Measurements from ENCODE around the gene SLC43A1.

SLC43A1 gene

GRCh38 chr11:57463671-57464538, 51.6 kb downstream of the SLC43A1 start:
- Histone ChIP-seq H3K27ac (replicated peaks; ENCODE audit: low read length) (no peak overlapping the region), H3K4me3 (ENCODE audit: low read length in 2 of 2) (peak overlapping the region in 1 of 2 donors; percentile 24), H3K27me3 (ENCODE audit: control insufficient read depth in 3 of 3, insufficient read depth in 3 of 3, low read depth in 1 of 3, low read length in 3 of 3) (peaks cover 10 to 28% (median 12%) of the 10 kb centered on the region in 3 experiments)

GRCh38 chr11:57462597-57462996, 52.9 kb downstream of the SLC43A1 start:
- no peak overlapping the region for H3K9ac ChIP-seq (ENCODE audit: low read depth, low read length, poor library complexity)
- H2BK120ac ChIP-seq (ENCODE audit: low read depth, low read length), result no peak overlapping the region
- H2AK5ac ChIP-seq (ENCODE audit: low read depth, low read length), result no peak overlapping the region
- DNase-seq (ENCODE audit: low spot score), result no peak
- H3K4me1 ChIP-seq (ENCODE audit: control insufficient read depth in 2 of 2, insufficient read depth in 1 of 2, low read depth in 1 of 2, low read length in 2 of 2), result peaks cover 24 to 34% of the 10 kb centered on the region in 2 donors
- H3K14ac ChIP-seq (ENCODE audit: low read length), result no peak overlapping the region
- H3K4me2 ChIP-seq (ENCODE audit: insufficient read depth, low read length, poor library complexity, severe bottlenecking), result no peak overlapping the region
- no peaks in the 10 kb centered on the region for H3K9me3 ChIP-seq (replicated peaks in 1 of 2; ENCODE audit: control insufficient read depth in 2 of 2, insufficient read depth in 1 of 2, low read depth in 1 of 2, low read length in 2 of 2)
- no peak overlapping the region for H4K8ac ChIP-seq (ENCODE audit: low read depth, low read length)
- H3K79me1 ChIP-seq (ENCODE audit: low read depth, low read length), result no peaks in the 10 kb centered on the region
- no peak overlapping the region for H3K27ac ChIP-seq (replicated peaks; ENCODE audit: low read length)
- no peak overlapping the region for H2AFZ ChIP-seq (ENCODE audit: low read length)
- no peak overlapping the region for H2BK5ac ChIP-seq (ENCODE audit: low read length)
- H4K91ac ChIP-seq (ENCODE audit: low read depth, low read length, poor library complexity), result no peak overlapping the region
- no peak overlapping the region for H3K23ac ChIP-seq (ENCODE audit: low read depth, low read length, poor library complexity)
- H3K36me3 ChIP-seq (replicated peaks in 1 of 2; ENCODE audit: control insufficient read depth in 2 of 2, insufficient read depth in 2 of 2, low read length in 2 of 2), result peaks cover 0 to 8% of the 10 kb centered on the region in 2 donors
- no peak overlapping the region for H3K18ac ChIP-seq (ENCODE audit: low read length)
- peaks cover 21 to 41% (median 25%) of the 10 kb centered on the region in 3 experiments for H3K27me3 ChIP-seq (ENCODE audit: control insufficient read depth in 3 of 3, insufficient read depth in 3 of 3, low read depth in 1 of 3, low read length in 3 of 3)
- no peak overlapping the region for H2BK15ac ChIP-seq (ENCODE audit: low read length)
- no peak overlapping the region for H3K4me3 ChIP-seq (ENCODE audit: low read length in 2 of 2)
- H3K4ac ChIP-seq (ENCODE audit: low read length), result no peak overlapping the region
- H2BK12ac ChIP-seq (ENCODE audit: low read length), result no peak overlapping the region
- WGBS, 2 donors (ENCODE audit: extremely low coverage in 2 of 2, insufficient read length in 2 of 2, insufficient replicate concordance in 1 of 2), result no CpG with 5 or more reads among the region's 3 CpGs

More at GRCh38 chr11:57463671-57464538, 51.6 kb downstream of the SLC43A1 start:
- Histone ChIP-seq H3K9ac (ENCODE audit: low read depth, low read length, poor library complexity) (peak overlapping the region; percentile 27), H3K18ac (ENCODE audit: low read length) (peak overlapping the region; percentile 62), H2AK5ac (ENCODE audit: low read depth, low read length) (peak overlapping the region; percentile 66), H4K91ac (ENCODE audit: low read depth, low read length, poor library complexity) (no peak overlapping the region), H2BK15ac (ENCODE audit: low read length) (no peak overlapping the region), H2BK120ac (ENCODE audit: low read depth, low read length) (no peak overlapping the region), H3K23ac (ENCODE audit: low read depth, low read length, poor library complexity) (no peak overlapping the region), H2AFZ (ENCODE audit: low read length) (peak overlapping the region; percentile 85), H3K9me3 (replicated peaks in 1 of 2; ENCODE audit: control insufficient read depth in 2 of 2, insufficient read depth in 1 of 2, low read depth in 1 of 2, low read length in 2 of 2) (no peaks in the 10 kb centered on the region), H3K4me2 (ENCODE audit: insufficient read depth, low read length, poor library complexity, severe bottlenecking) (no peak overlapping the region), H3K4ac (ENCODE audit: low read length) (no peak overlapping the region), H4K8ac (ENCODE audit: low read depth, low read length) (no peak overlapping the region), H3K14ac (ENCODE audit: low read length) (no peak overlapping the region), H2BK12ac (ENCODE audit: low read length) (no peak overlapping the region), H3K79me1 (ENCODE audit: low read depth, low read length) (no peaks in the 10 kb centered on the region), H3K36me3 (replicated peaks in 1 of 2; ENCODE audit: control insufficient read depth in 2 of 2, insufficient read depth in 2 of 2, low read length in 2 of 2) (peaks cover 0 to 16% of the 10 kb centered on the region in 2 donors), H2BK5ac (ENCODE audit: low read length) (no peak overlapping the region), H3K4me1 (ENCODE audit: control insufficient read depth in 2 of 2, insufficient read depth in 1 of 2, low read depth in 1 of 2, low read length in 2 of 2) (peaks cover 23 to 32% of the 10 kb centered on the region in 2 donors)
- no CpG with 5 or more reads among the region's 14 CpGs for WGBS, 2 donors (ENCODE audit: extremely low coverage in 2 of 2, insufficient read length in 2 of 2, insufficient replicate concordance in 1 of 2)
- DNase-seq (ENCODE audit: low spot score), result no peak

GRCh38 chr11:57461841-57462489, 53.5 kb downstream of the SLC43A1 start:
- H3K27me3 ChIP-seq (ENCODE audit: control insufficient read depth in 3 of 3, insufficient read depth in 3 of 3, low read depth in 1 of 3, low read length in 3 of 3), result peaks cover 22 to 45% (median 29%) of the 10 kb centered on the region in 3 experiments

More at GRCh38 chr11:57461841-57462489, 53.5 kb downstream of the SLC43A1 start:
- no peaks in the 10 kb centered on the region for H3K9me3 ChIP-seq (replicated peaks in 1 of 2; ENCODE audit: control insufficient read depth in 2 of 2, insufficient read depth in 1 of 2, low read depth in 1 of 2, low read length in 2 of 2)
- peak overlapping the region; percentile 35 for H3K18ac ChIP-seq (ENCODE audit: low read length)
- no CpG with 5 or more reads among the region's 16 CpGs for WGBS, 2 donors (ENCODE audit: extremely low coverage in 2 of 2, insufficient read length in 2 of 2, insufficient replicate concordance in 1 of 2)
- H2AFZ ChIP-seq (ENCODE audit: low read length), result no peak overlapping the region
- H4K91ac ChIP-seq (ENCODE audit: low read depth, low read length, poor library complexity), result no peak overlapping the region
- H3K14ac ChIP-seq (ENCODE audit: low read length), result no peak overlapping the region
- DNase-seq (ENCODE audit: low spot score), result no peak
- peak overlapping the region; percentile 76 for H2AK5ac ChIP-seq (ENCODE audit: low read depth, low read length)
- H3K4me2 ChIP-seq (ENCODE audit: insufficient read depth, low read length, poor library complexity, severe bottlenecking), result no peak overlapping the region
- H2BK12ac ChIP-seq (ENCODE audit: low read length), result peak overlapping the region; percentile 65
- H3K4me3 ChIP-seq (ENCODE audit: low read length in 2 of 2), result peak overlapping the region in 1 of 2 donors; percentile 85
- H2BK15ac ChIP-seq (ENCODE audit: low read length), result no peak overlapping the region
- no peak overlapping the region for H2BK5ac ChIP-seq (ENCODE audit: low read length)
- peaks cover 0 to 8% of the 10 kb centered on the region in 2 donors for H3K36me3 ChIP-seq (replicated peaks in 1 of 2; ENCODE audit: control insufficient read depth in 2 of 2, insufficient read depth in 2 of 2, low read length in 2 of 2)
- no peaks in the 10 kb centered on the region for H3K79me1 ChIP-seq (ENCODE audit: low read depth, low read length)
- peak overlapping the region; percentile 18 for H3K23ac ChIP-seq (ENCODE audit: low read depth, low read length, poor library complexity)
- no peak overlapping the region for H3K27ac ChIP-seq (replicated peaks; ENCODE audit: low read length)
- no peak overlapping the region for H3K4ac ChIP-seq (ENCODE audit: low read length)
- peaks cover 28 to 37% of the 10 kb centered on the region in 2 donors for H3K4me1 ChIP-seq (ENCODE audit: control insufficient read depth in 2 of 2, insufficient read depth in 1 of 2, low read depth in 1 of 2, low read length in 2 of 2)
- H2BK120ac ChIP-seq (ENCODE audit: low read depth, low read length), result no peak overlapping the region
- no peak overlapping the region for H4K8ac ChIP-seq (ENCODE audit: low read depth, low read length)
- H3K9ac ChIP-seq (ENCODE audit: low read depth, low read length, poor library complexity), result peak overlapping the region; percentile 47
